GM19239 (cell line): ENCODE results near the gene NKD2.

Source experiments
- DNase-seq: peaks from one replicate; pipeline ENCODE4 v3.0.0; 2011; ENCODE audit warnings: low spot score; ENCODE audit not compliant: insufficient read length
- FAIRE-seq: peaks from 2 replicates; lab custom pipeline; 2011; peaks lifted over from hg19 to GRCh38; lab: Jason Lieb, UNC

The NKD2 gene

GRCh38 chr5:1038417-1039209 is 30.0 kb downstream of the NKD2 start:
- no peak for FAIRE-seq
- DNase-seq = no peak

GRCh38 chr5:1039210-1039548 is 30.6 kb downstream of the NKD2 start:
- DNase-seq (no peak), FAIRE-seq (no peak)

GRCh38 chr5:1039706-1040260 is 31.2 kb downstream of the NKD2 start:
- DNase-seq (no peak), FAIRE-seq (no peak)

- FAIRE-seq = no peak
- no peak for DNase-seq
Observed at GRCh38 chr5:1040571-1040970, 32.0 kb downstream of the NKD2 start.

- no peak for DNase-seq
- no peak for FAIRE-seq
Observed at GRCh38 chr5:1041225-1042143, 32.9 kb downstream of the NKD2 start.

GRCh38 chr5:1042626-1043025 is 34.0 kb downstream of the NKD2 start:
- DNase-seq = no peak
- FAIRE-seq = no peak

GRCh38 chr5:1043327-1043726 is 34.7 kb downstream of the NKD2 start:
- DNase-seq = no peak
- no peak for FAIRE-seq

GRCh38 chr5:1044117-1044516 is 35.5 kb downstream of the NKD2 start:
- FAIRE-seq = no peak

GRCh38 chr5:1045960-1046560 is 37.5 kb downstream of the NKD2 start:
- FAIRE-seq = no peak
- no peak for DNase-seq

More at GRCh38 chr5:1044117-1044516, 35.5 kb downstream of the NKD2 start:
- no peak for DNase-seq

- no peak for DNase-seq
- FAIRE-seq = no peak
Observed at GRCh38 chr5:1047332-1047965, 38.8 kb downstream of the NKD2 start.

GRCh38 chr5:1048162-1048721 is 39.6 kb downstream of the NKD2 start:
- DNase-seq = no peak
- no peak for FAIRE-seq

GRCh38 chr5:1048861-1049838 is 40.5 kb downstream of the NKD2 start:
- FAIRE-seq (no peak), DNase-seq (no peak)

- FAIRE-seq = no peak
- DNase-seq = no peak
Observed at GRCh38 chr5:1050423-1051365, 42.1 kb downstream of the NKD2 start.

GRCh38 chr5:1051366-1051720 is 42.7 kb downstream of the NKD2 start:
- FAIRE-seq = no peak
- DNase-seq = no peak

- no peak for DNase-seq
- FAIRE-seq = no peak
Observed at GRCh38 chr5:1052076-1052475, 43.5 kb downstream of the NKD2 start.

- no peak for DNase-seq
Observed at GRCh38 chr5:1052641-1053390, 44.2 kb downstream of the NKD2 start.

GRCh38 chr5:1053391-1054017 is 44.9 kb downstream of the NKD2 start:
- no peak for FAIRE-seq
- no peak for DNase-seq

More at GRCh38 chr5:1052641-1053390, 44.2 kb downstream of the NKD2 start:
- FAIRE-seq = no peak
